Right lobe of liver (tissue), 6 donors: ENCODE data around the gene EDARADD. TPM values are rescaled to one million over a fixed set of nuclear protein-coding genes. Genes with fewer than 3 reads are reported as not detected.

Experiments
- ATAC-seq, 4 donors: fragments of 200-7000 bp; cut with Tn5 transposase; one replicate each; pipeline ENCODE4 v1.9.1; 2020; ENCODE audit warnings: mild to moderate bottlenecking in 4 of 4, moderate library complexity in 4 of 4
- DNase-seq, 3 donors: peaks; one replicate each; pipeline ENCODE4 v3.0.0-alpha.2; 2020
- H3K27ac ChIP-seq, 3 donors: fragments of 200-600 bp; one replicate each; pipeline ENCODE4 v1.8.0; 2022
- H3K27me3 ChIP-seq, 2 donors: fragments of 200-600 bp; one replicate each; pipeline ENCODE4 v1.8.0; 2022
- H3K36me3 ChIP-seq, 4 donors: fragments of 200-600 bp; sonication (generic) in 1 of 4; one replicate each; pipeline versions ENCODE4 v1.5.1 to v1.8.0; 2017 to 2022; ENCODE audit warnings: control low read depth in 1 of 4
- H3K4me1 ChIP-seq, 4 donors: fragments of 200-600 bp; sonication (generic) in 1 of 4; one replicate each; pipeline versions ENCODE4 v1.5.1 to v1.8.0; 2017 to 2022; ENCODE audit warnings: control low read depth in 1 of 4
- H3K4me3 ChIP-seq, 3 donors: fragments of 200-600 bp; one replicate each; pipeline ENCODE4 v1.8.0; 2022
- H3K9me3 ChIP-seq, 4 donors: fragments of 200-600 bp; sonication (generic) in 1 of 4; one replicate each; pipeline versions ENCODE4 v1.5.1 to v1.8.0; 2017 to 2022; ENCODE audit warnings: control low read depth in 1 of 4
- CTCF ChIP-seq, 4 donors: fragments of 200-600 bp in 3 of 4; fragments of 450-650 bp in 1 of 4; IDR thresholded peaks; one replicate each; pipeline versions ENCODE4 v1.5.1 to v1.8.0; 2016 to 2022; ENCODE audit warnings: antibody characterized with exemption in 4 of 4, mild to moderate bottlenecking in 2 of 4
- POLR2A ChIP-seq: fragments of 450-650 bp; IDR thresholded peaks from one replicate; pipeline ENCODE4 v1.6.1; 2017; ENCODE audit warnings: antibody characterized with exemption, mild to moderate bottlenecking
- WGBS: methylation state at CpG from one replicate; pipeline ENCODE4 v1.1.6; 2018; ENCODE audit warnings: low coverage, low lambda C conversion rate; ENCODE audit not compliant: insufficient coverage; ENCODE audit errors: missing lambda C conversion rate; 5-methylcytosine and 5-hydroxymethylcytosine counted together
- intact Hi-C, 2 donors: fragments of 100-400 bp; cut with DNase I; formaldehyde crosslinking; loops; one replicate each; pipeline versions ENCODE4 v1.11.2 to v1.14.1; 2022
- total RNA-seq, 6 experiments: library from RNA; depleted of rRNA in 2 of 6; stranded (reverse); fragments of >200 nt in 2 of 6; fragmentation: NEBNext Ultra II Directional in 3 of 6; extraction: Animal tissue kit (Norgen Biotek cat#: 25700) in 3 of 6; gene quantifications; one replicate each; pipeline versions ENCODE4 v1.1.0 to v1.2.4, GENCODE V29; 2016 to 2023
- donor health status: DM: no; HTN: yes; CAD: no.
- donor health status: DM: no; HTN: no; CAD: no.
- donor health status: DM: no; HTN: no; CAD: no.
- donor health status: DM: no; HTN: yes; CAD: no.
- donor health status: DM: no; HTN: yes; CAD: no.

EDARADD gene
- total RNA-seq, 6 experiments from 2014 or later, result 0.16 to 1.2 (median 0.26) TPM; not detected in 1

DNA sequence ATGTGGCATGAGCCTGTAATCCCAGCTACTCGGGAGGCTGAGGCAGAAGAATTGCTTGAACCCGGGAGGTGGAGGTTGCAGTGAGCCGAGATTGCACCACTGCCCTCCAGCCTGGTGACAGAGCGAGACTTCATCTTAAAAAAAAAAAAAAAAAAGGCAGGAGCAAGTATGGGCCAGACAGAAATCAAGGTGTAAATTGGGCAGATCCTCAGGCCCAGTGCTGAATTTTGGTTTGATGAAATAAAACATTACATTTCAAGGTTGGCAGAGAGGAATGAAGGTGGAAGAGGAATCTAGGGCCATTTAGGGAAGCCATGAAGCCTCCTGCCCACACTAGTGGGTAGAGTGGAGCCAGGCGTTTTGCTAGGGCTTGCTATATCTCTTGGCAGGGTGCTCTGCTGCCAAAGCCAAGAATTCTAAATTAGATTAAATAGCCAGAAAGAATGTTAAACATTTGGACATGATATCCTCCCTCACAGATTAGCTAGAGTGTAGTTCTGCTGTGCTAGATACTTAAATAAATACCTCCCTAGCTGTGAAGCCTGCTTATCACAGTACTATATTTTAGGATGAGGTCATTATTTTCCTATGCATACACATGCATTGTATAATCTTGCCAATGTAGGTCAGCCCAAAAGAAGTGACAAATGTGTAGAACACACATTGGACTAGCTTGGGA is 113.1 kb downstream of the EDARADD start:
- DNase-seq (no peak), ATAC-seq (peak; percentile 17 to 34 (median 28))
- H3K27ac ChIP-seq, result no peak overlapping the region
- H3K4me3 ChIP-seq, result no peak overlapping the region
- WGBS, result 57% methylated on average over 5 of the region's 5 CpGs
- peaks cover 0 to 7% (median 0%) of the 10 kb centered on the region in 4 donors for H3K4me1 ChIP-seq
- H3K27me3 ChIP-seq, result no peaks in the 10 kb centered on the region
- H3K36me3 ChIP-seq, result no peaks in the 10 kb centered on the region
- intact Hi-C loops, result no loop called here
- no peaks in the 10 kb centered on the region for H3K9me3 ChIP-seq
- no peak for TF ChIP-seq CTCF (IDR thresholded peaks at IDR 0.05)
- TF ChIP-seq POLR2A, result no peak

- Histone ChIP-seq H3K4me1 (no peaks in the 10 kb centered on the region), H3K4me3 (no peak overlapping the region), H3K27me3 (no peaks in the 10 kb centered on the region), H3K27ac (no peak overlapping the region), H3K9me3 (no peaks in the 10 kb centered on the region), H3K36me3 (no peaks in the 10 kb centered on the region)
- WGBS, result 76% methylated on average over 5 of the region's 6 CpGs
- TF ChIP-seq POLR2A (no peak), CTCF (IDR thresholded peaks at IDR 0.05) (no peak)
- ATAC-seq, result no peak
- no peak for DNase-seq
- intact Hi-C loops, result no loop called here
These were observed 114.5 kb downstream of the EDARADD start for GRCh38 chr1:236508593-236509027.

- intact Hi-C loops, result no loop called here
These were observed 115.1 kb downstream of the EDARADD start for GRCh38 chr1:236509203-236509602.

GRCh38 chr1:236509647-236510401 is 115.7 kb downstream of the EDARADD start:
- peak in 2 of 4 donors; percentile 24 to 29 for ATAC-seq
- 69% methylated on average over 7 of the region's 8 CpGs for WGBS
- no peaks in the 10 kb centered on the region for H3K27me3 ChIP-seq

More at GRCh38 chr1:236509203-236509602, 115.1 kb downstream of the EDARADD start:
- Histone ChIP-seq H3K27me3 (no peaks in the 10 kb centered on the region), H3K4me1 (no peaks in the 10 kb centered on the region), H3K9me3 (no peaks in the 10 kb centered on the region), H3K36me3 (no peaks in the 10 kb centered on the region), H3K4me3 (no peak overlapping the region), H3K27ac (no peak overlapping the region)
- 60% methylated on average over 1 of the region's 1 CpG for WGBS
- ATAC-seq, result peak in 2 of 4 donors; percentile 28 to 59
- DNase-seq, result no peak
- no peak for TF ChIP-seq POLR2A
- TF ChIP-seq CTCF (IDR thresholded peaks at IDR 0.05), result no peak

More at GRCh38 chr1:236509647-236510401, 115.7 kb downstream of the EDARADD start:
- no peaks in the 10 kb centered on the region for H3K36me3 ChIP-seq
- no peak overlapping the region for H3K4me3 ChIP-seq
- DNase-seq, result no peak
- H3K27ac ChIP-seq, result no peak overlapping the region
- TF ChIP-seq POLR2A (no peak), CTCF (IDR thresholded peaks at IDR 0.05) (no peak)
- H3K4me1 ChIP-seq, result peaks cover 0 to 2% (median 0%) of the 10 kb centered on the region in 4 donors
- intact Hi-C loops, result no loop called here
- H3K9me3 ChIP-seq, result no peaks in the 10 kb centered on the region
